ENCODE data around the gene IL20RA. TPM values are rescaled to one million over a fixed set of nuclear protein-coding genes. Genes with fewer than 3 reads are reported as not detected.

Gene IL20RA
- total RNA-seq, 1 donor from 2014 or later, result 21.9 TPM

- intact Hi-C loops (cut with DNase I), result no loop called here
- no peak for TF ChIP-seq POLR2AphosphoS5 (IDR thresholded peaks at IDR 0.05; ENCODE audit: insufficient read depth in 1 of 2, low read depth in 1 of 2)
- no peak for TF ChIP-seq POLR2A (IDR thresholded peaks at IDR 0.05)
- no peak for TF ChIP-seq CTCF (IDR thresholded peaks at IDR 0.05)
- H3K27ac ChIP-seq, result no peak overlapping the region
- DNase-seq (ENCODE audit: extremely low spot score in 2 of 2), result no peak
- no peak overlapping the region for H3K4me3 ChIP-seq
- H3K27me3 ChIP-seq, result no peaks in the 10 kb centered on the region
- H3K4me1 ChIP-seq, result no peaks in the 10 kb centered on the region
- H3K9me3 ChIP-seq, result no peaks in the 10 kb centered on the region
- no peaks in the 10 kb centered on the region for H3K36me3 ChIP-seq
Observed at GRCh38 chr6:137058037-137058436, 13.3 kb upstream of the IL20RA start.

GRCh38 chr6:137056121-137056880 is 11.5 kb upstream of the IL20RA start:
- Histone ChIP-seq H3K27me3 (no peaks in the 10 kb centered on the region), H3K9me3 (no peaks in the 10 kb centered on the region), H3K27ac (no peak overlapping the region), H3K4me1 (no peaks in the 10 kb centered on the region), H3K36me3 (no peaks in the 10 kb centered on the region), H3K4me3 (no peak overlapping the region)
- TF ChIP-seq CTCF (IDR thresholded peaks at IDR 0.05), result no peak
- no peak for DNase-seq (ENCODE audit: extremely low spot score in 2 of 2)
- intact Hi-C loops (cut with DNase I), result no loop called here

GRCh38 chr6:137051790-137052472 is 7.2 kb upstream of the IL20RA start:
- H3K27me3 ChIP-seq, result no peaks in the 10 kb centered on the region
- no peak overlapping the region for H3K27ac ChIP-seq
- H3K36me3 ChIP-seq, result no peaks in the 10 kb centered on the region
- no peaks in the 10 kb centered on the region for H3K9me3 ChIP-seq
- no peak for TF ChIP-seq POLR2A (IDR thresholded peaks at IDR 0.05)
- H3K4me3 ChIP-seq, result no peak overlapping the region
- intact Hi-C loops (cut with DNase I), result no loop called here
- H3K4me1 ChIP-seq, result no peaks in the 10 kb centered on the region
- no peak for DNase-seq (ENCODE audit: extremely low spot score in 2 of 2)

GRCh38 chr6:137049095-137049494 is 4.3 kb upstream of the IL20RA start:
- intact Hi-C loops (cut with DNase I), result no loop called here
- no peaks in the 10 kb centered on the region for H3K4me1 ChIP-seq
- H3K4me3 ChIP-seq, result no peak overlapping the region
- TF ChIP-seq POLR2A (IDR thresholded peaks at IDR 0.05) (no peak), POLR2AphosphoS5 (IDR thresholded peaks at IDR 0.05; ENCODE audit: insufficient read depth in 1 of 2, low read depth in 1 of 2) (no peak), CTCF (IDR thresholded peaks at IDR 0.05) (no peak)
- H3K27ac ChIP-seq, result no peak overlapping the region
- H3K27me3 ChIP-seq, result no peaks in the 10 kb centered on the region
- DNase-seq (ENCODE audit: extremely low spot score in 2 of 2), result no peak
- no peaks in the 10 kb centered on the region for H3K9me3 ChIP-seq
- no peaks in the 10 kb centered on the region for H3K36me3 ChIP-seq

- Histone ChIP-seq H3K36me3 (no peaks in the 10 kb centered on the region), H3K4me3 (no peak overlapping the region), H3K27me3 (no peaks in the 10 kb centered on the region), H3K9me3 (no peaks in the 10 kb centered on the region), H3K4me1 (no peaks in the 10 kb centered on the region), H3K27ac (no peak overlapping the region)
- intact Hi-C loops (cut with DNase I), result no loop called here
- no peak for DNase-seq (ENCODE audit: extremely low spot score in 2 of 2)
- no peak for TF ChIP-seq CTCF (IDR thresholded peaks at IDR 0.05)
- no peak for TF ChIP-seq POLR2AphosphoS5 (IDR thresholded peaks at IDR 0.05; ENCODE audit: insufficient read depth in 1 of 2, low read depth in 1 of 2)
- no peak for TF ChIP-seq POLR2A (IDR thresholded peaks at IDR 0.05)
Observed at GRCh38 chr6:137046871-137047412, 2.2 kb upstream of the IL20RA start.

Measured in vagina (tissue), 2 donors.